VCaP (cell line): Measurements from ENCODE around the gene PARP12.

Experiments
- H3K27ac ChIP-seq: fragments of 450-650 bp; 2 replicates; pipeline ENCODE4 v1.5.1; 2017
- TF ChIP-seq, protein P1 (sequence below): fragments of 450-650 bp; conservative IDR thresholded peaks from 2 replicates; pipeline ENCODE4 v1.5.1; 2017; ENCODE audit warnings: mild to moderate bottlenecking, moderate library complexity

PARP12 gene

DNA sequence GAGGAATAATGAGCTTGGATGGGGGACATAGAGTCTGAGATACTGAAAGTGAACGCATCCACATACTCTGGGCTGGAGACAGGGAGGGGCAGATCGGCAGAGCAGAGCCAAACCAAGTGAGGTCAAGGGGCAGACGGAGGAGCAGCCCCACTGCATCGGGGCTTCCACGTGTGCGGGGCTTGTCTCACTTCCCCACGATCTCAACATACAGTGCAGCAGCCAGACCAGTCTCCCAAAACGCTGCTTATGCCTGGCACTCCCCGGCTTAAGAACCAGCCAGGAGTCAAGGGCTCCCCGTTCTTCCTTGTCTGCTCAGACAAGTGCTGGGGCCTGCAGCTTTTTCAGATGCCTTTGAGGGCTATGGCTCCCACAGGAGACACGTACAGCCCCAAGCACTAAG is 43.6 kb downstream of the PARP12 start:
- H3K27ac ChIP-seq: no peak overlapping the region
- TF ChIP-seq, protein P1, sequence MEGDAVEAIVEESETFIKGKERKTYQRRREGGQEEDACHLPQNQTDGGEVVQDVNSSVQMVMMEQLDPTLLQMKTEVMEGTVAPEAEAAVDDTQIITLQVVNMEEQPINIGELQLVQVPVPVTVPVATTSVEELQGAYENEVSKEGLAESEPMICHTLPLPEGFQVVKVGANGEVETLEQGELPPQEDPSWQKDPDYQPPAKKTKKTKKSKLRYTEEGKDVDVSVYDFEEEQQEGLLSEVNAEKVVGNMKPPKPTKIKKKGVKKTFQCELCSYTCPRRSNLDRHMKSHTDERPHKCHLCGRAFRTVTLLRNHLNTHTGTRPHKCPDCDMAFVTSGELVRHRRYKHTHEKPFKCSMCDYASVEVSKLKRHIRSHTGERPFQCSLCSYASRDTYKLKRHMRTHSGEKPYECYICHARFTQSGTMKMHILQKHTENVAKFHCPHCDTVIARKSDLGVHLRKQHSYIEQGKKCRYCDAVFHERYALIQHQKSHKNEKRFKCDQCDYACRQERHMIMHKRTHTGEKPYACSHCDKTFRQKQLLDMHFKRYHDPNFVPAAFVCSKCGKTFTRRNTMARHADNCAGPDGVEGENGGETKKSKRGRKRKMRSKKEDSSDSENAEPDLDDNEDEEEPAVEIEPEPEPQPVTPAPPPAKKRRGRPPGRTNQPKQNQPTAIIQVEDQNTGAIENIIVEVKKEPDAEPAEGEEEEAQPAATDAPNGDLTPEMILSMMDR: no peak

DNA sequence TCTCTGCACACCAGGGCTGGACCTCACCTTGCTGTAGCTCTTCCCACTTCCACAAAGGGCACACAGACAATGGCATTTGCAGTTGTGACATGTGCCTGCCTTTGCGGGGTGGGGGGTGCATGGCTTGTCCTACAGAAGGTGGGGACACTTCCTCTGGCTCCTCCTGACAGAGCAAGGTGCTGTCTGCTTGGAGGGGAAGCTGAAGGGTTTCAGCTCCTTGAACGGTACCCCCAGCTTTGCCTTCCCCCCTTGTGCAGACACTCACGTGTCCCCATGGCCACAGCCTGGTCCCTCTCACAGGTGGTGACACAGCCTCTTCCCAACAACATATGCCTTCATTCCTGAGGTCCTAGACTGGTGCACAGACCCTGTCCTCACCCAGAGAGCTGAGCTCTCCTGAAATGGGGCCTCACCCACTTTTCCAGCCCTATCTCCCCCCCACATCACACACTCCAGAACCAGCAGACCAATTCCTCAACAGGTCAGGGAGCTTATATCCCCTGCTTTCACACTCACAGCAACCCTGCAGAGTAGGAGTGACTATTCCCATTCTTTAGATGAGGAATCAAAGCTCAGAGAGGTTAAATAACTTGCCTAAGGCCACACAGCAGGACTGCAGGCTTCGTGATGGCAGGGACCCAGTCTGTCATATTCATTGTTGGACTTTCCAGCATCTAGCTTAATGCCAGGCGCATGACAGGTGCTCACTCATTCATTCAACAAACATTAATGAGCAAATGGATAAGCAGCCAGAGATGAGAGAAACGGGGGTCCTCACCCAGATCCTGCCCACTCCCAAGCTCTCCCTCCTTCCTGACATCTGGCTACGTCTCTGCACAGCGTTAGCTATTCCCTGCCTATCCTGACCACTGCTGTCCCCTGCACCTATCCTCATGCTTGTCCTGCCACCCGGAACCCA is 44.4 kb downstream of the PARP12 start:
- no peak overlapping the region for H3K27ac ChIP-seq
- TF ChIP-seq, protein P1: no peak

DNA sequence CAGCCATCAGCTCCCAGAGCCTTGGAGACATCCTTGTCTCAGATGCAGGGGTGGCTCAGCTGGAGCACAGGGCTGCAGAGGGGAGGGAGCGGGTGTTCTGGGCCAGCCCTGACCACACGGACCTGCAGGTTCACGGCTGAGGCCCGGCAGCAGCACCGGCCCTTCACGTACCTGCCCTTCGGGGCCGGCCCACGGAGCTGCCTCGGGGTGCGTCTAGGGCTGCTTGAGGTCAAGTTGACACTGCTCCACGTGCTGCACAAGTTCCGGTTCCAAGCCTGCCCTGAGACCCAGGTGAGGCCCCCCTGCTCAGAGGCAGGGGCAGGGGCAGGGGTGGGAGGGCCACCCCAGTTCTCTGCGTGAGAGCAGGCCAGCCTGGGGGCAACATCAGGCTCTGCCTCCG is 45.2 kb downstream of the PARP12 start:
- TF ChIP-seq, protein P1: no peak
- H3K27ac ChIP-seq: no peak overlapping the region

DNA sequence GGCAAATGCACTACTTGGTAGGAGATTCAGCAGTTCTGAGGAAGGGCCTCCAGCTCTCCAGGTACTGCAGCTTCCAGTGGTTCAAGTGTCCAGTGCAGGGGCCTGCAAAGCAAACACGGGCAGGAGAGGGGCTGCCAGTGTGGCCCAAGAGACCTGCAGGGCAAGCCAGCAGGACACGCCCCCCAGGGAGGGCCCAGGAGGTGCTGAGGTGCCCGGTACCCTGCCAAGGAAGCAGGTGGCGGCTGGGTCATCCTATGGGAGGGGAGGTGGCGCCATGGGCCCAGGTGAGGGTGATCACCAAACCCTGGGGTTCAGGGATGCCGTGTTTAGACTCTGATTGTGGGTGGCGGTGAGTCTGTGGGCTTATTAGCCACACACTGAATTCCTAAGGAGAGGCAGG is 45.7 kb downstream of the PARP12 start:
- TF ChIP-seq, protein P1: no peak
- no peak overlapping the region for H3K27ac ChIP-seq

DNA sequence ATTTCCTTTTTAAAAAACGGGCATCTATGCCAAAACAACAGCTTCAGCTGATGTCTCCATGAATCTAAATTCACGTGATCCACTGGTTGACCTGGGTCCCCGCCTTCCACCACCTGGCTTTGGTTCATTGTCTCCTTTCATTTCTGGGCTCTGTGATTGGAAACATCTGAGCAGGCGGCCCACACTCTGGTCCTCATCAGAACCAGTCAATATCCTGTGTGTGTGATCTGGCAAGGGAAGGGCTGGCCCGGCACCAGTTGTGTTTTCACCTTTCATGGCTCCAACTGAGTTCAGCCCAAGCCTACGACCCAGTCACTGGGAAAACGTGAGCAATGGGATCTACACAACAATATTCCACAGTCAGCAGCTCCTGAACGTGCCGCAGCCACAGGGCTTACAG is 46.2 kb downstream of the PARP12 start:
- TF ChIP-seq, protein P1: no peak
- H3K27ac ChIP-seq: no peak overlapping the region

DNA sequence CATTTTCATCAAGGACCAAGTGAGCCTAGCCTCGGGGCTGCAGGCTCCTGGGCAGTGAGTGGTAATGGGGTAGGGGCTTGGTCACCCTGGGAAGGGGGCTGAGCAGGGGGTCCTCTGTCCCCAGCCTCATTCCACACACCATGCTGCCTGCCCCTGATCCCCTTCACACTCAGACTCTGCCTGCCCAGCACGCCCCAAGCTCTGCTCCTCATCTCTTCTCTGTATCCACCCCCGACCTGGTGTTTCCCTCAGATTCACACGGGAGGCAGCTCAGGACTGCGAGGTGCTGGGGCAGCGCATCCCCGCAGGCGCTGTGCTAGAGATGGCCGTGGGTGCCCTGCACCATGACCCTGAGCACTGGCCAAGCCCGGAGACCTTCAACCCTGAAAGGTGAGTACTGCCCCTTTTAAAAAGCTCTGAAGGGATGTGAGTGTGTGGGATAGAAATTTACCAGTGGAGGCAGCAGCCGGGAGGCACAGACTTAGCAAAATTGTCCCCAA is 47.2 kb downstream of the PARP12 start:
- H3K27ac ChIP-seq: no peak overlapping the region
- TF ChIP-seq, protein P1: no peak

DNA sequence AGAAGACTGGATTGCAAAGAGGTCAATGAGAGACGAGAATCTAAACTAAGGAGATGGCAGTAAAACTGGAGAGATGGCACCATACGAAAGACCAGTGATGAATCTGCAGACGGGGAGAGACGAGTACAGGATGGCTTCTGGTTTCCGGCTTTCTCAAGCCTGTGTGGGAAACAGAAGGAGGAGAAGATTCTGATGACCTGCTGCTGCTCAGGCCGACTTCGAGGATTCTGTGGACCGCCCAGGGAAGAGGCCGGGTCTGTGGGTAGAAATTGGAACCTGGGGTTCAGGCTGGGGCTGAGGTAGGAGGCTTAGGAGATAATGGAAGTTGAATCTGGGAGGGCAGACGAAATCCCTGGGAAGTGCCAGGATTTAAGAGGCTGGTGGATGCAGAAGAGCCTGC is 48.6 kb downstream of the PARP12 start:
- no peak overlapping the region for H3K27ac ChIP-seq
- TF ChIP-seq, protein P1: no peak
